ENCODE results near the gene ABL1.

- TF ChIP-seq TAF1 (IDR thresholded peaks at IDR 0.05; ENCODE audit: low read depth): no peak
- TF ChIP-seq CTCF (IDR thresholded peaks at IDR 0.05; ENCODE audit: poor library complexity, severe bottlenecking): no peak
- TF ChIP-seq POLR2AphosphoS5 (IDR thresholded peaks at IDR 0.05): peak; percentile 16
Observed at GRCh38 chr9:130824643-130825350, 10.3 kb upstream of the ABL1 start.

Data from neural cell (in vitro differentiated cells).